Measurements from ENCODE around the gene HNRNPL.
"Not testable (repeated sequence)": the region's sequence is repeated elsewhere in the genome, so short reads cannot be mapped to it uniquely, and the experiment has no call there.

DNA sequence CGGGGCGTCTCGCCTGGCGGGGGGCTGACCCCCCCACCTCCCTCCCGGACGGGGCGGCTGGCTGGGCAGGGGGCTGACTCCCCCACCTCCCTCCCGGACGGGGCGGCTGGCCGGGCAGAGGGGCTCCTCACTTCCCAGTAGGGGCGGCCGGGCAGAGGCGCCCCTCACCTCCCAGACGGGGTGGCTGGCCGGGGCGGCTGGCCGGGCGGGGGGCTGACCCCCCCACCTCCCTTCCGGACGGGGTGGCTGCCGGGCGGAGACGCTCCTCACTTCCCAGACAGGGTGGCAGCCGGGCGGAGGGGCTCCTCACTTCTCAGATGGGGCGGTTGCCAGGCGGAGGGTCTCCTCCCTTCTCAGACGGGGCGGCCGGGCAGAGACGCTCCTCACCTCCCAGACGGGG, 52.0 kb downstream of the HNRNPL start:
- TF ChIP-seq, protein P1, sequence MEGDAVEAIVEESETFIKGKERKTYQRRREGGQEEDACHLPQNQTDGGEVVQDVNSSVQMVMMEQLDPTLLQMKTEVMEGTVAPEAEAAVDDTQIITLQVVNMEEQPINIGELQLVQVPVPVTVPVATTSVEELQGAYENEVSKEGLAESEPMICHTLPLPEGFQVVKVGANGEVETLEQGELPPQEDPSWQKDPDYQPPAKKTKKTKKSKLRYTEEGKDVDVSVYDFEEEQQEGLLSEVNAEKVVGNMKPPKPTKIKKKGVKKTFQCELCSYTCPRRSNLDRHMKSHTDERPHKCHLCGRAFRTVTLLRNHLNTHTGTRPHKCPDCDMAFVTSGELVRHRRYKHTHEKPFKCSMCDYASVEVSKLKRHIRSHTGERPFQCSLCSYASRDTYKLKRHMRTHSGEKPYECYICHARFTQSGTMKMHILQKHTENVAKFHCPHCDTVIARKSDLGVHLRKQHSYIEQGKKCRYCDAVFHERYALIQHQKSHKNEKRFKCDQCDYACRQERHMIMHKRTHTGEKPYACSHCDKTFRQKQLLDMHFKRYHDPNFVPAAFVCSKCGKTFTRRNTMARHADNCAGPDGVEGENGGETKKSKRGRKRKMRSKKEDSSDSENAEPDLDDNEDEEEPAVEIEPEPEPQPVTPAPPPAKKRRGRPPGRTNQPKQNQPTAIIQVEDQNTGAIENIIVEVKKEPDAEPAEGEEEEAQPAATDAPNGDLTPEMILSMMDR (IDR thresholded peaks at IDR 0.05): not testable (repeated sequence)
- TF ChIP-seq EZH2 (IDR thresholded peaks at IDR 0.05; ENCODE audit: borderline replicate concordance, insufficient read depth, low read depth, low read length, poor library complexity, severe bottlenecking): not testable (repeated sequence)
